IPS-20b (cell line): ENCODE results near the gene CDHR4.
A peak's percentile ranks its signal among the peaks of the same experiment; 100 is the strongest.
"Not testable (repeated sequence)": the region's sequence is repeated elsewhere in the genome, so short reads cannot be mapped to it uniquely, and the experiment has no call there.

Experiments
- H3K27ac ChIP-seq: one replicate; pipeline ENCODE4 v1.5.1; 2013; ENCODE audit warnings: low read length
- H3K27me3 ChIP-seq: 2 replicates; pipeline ENCODE4 v1.6.1; 2013; ENCODE audit warnings: mild to moderate bottlenecking, low read length, inconsistent platforms; ENCODE audit not compliant: insufficient read depth
- H3K36me3 ChIP-seq: 2 replicates; pipeline ENCODE4 v1.6.1; 2013; ENCODE audit warnings: low read depth, mild to moderate bottlenecking, inconsistent platforms, low read length, moderate library complexity; ENCODE audit not compliant: insufficient read depth
- H3K4me1 ChIP-seq: 2 replicates; pipeline ENCODE4 v1.6.1; 2013; ENCODE audit warnings: mild to moderate bottlenecking, control low read depth, inconsistent platforms, low read length, moderate library complexity; ENCODE audit not compliant: insufficient read depth
- H3K4me3 ChIP-seq: 2 replicates; pipeline ENCODE4 v1.5.1; 2013; ENCODE audit warnings: mild to moderate bottlenecking, low read length, inconsistent platforms
- H3K9ac ChIP-seq: 2 replicates; pipeline ENCODE4 v1.6.1; 2013; ENCODE audit warnings: low read depth, mild to moderate bottlenecking, inconsistent platforms, low read length, moderate library complexity
- H3K9me3 ChIP-seq: 2 replicates; pipeline ENCODE4 v1.6.1; 2013; ENCODE audit warnings: mild to moderate bottlenecking, low read depth, low read length, inconsistent platforms; ENCODE audit not compliant: insufficient read depth

CDHR4 gene

GRCh38 chr3:49787536-49787935 lies 12.1 kb downstream of the CDHR4 start:
- H3K27ac ChIP-seq: no peak overlapping the region
- H3K9me3 ChIP-seq: no peaks in the 10 kb centered on the region
- no peak overlapping the region for H3K9ac ChIP-seq
- H3K4me1 ChIP-seq: peaks cover 3% of the 10 kb centered on the region
- peaks cover 9% of the 10 kb centered on the region; the same call in 1 of the 2 replicates for H3K36me3 ChIP-seq
- H3K27me3 ChIP-seq: no peaks in the 10 kb centered on the region
- no peak overlapping the region for H3K4me3 ChIP-seq

GRCh38 chr3:49787182-49787464 lies 12.6 kb downstream of the CDHR4 start:
- peaks cover 3% of the 10 kb centered on the region for H3K4me1 ChIP-seq
- no peaks in the 10 kb centered on the region for H3K27me3 ChIP-seq
- H3K27ac ChIP-seq: no peak overlapping the region
- H3K4me3 ChIP-seq: peak overlapping the region; percentile 44; the same call in 1 of the 2 replicates
- no peaks in the 10 kb centered on the region for H3K9me3 ChIP-seq
- H3K9ac ChIP-seq: peak overlapping the region; percentile 66; the same call in 1 of the 2 replicates
- H3K36me3 ChIP-seq: peaks cover 9% of the 10 kb centered on the region; the same call in 1 of the 2 replicates

- Histone ChIP-seq H3K36me3 (peaks cover 11% of the 10 kb centered on the region), H3K4me3 (peak within 1 kb of the TSS; percentile 86), H3K9me3 (no peaks in the 10 kb centered on the region), H3K4me1 (peaks cover 3% of the 10 kb centered on the region), H3K27ac (peak within 1 kb of the TSS; percentile 4), H3K27me3 (no peaks in the 10 kb centered on the region), H3K9ac (peak within 1 kb of the TSS; percentile 84; the same call in 1 of the 2 replicates)
Observed at GRCh38 chr3:49786357-49787181, 13.1 kb downstream of the CDHR4 start, which contains the start of gene IP6K1. IP6K1 (minus strand) TSS chr3:49786542; CDS start chr3:49748040, 38,502 bp downstream.

- H3K36me3 ChIP-seq: peaks cover 16% of the 10 kb centered on the region
- H3K27ac ChIP-seq: peak overlapping the region; percentile 4
- H3K4me3 ChIP-seq: peak overlapping the region; percentile 86
- H3K27me3 ChIP-seq: no peaks in the 10 kb centered on the region
- peaks cover 3% of the 10 kb centered on the region for H3K4me1 ChIP-seq
- H3K9ac ChIP-seq: peak overlapping the region; percentile 84; the same call in 1 of the 2 replicates
- no peaks in the 10 kb centered on the region for H3K9me3 ChIP-seq
Observed at GRCh38 chr3:49785565-49786356, 13.9 kb downstream of the CDHR4 start.

- peaks cover 30% of the 10 kb centered on the region for H3K36me3 ChIP-seq
- H3K27me3 ChIP-seq, H3K9me3 ChIP-seq, H3K27ac ChIP-seq, H3K4me3 ChIP-seq, H3K4me1 ChIP-seq, H3K9ac ChIP-seq: not testable (repeated sequence)
Observed at GRCh38 chr3:49782277-49782676, 17.4 kb downstream of the CDHR4 start.

- H3K36me3 ChIP-seq: peaks cover 33% of the 10 kb centered on the region
Observed at GRCh38 chr3:49781415-49782199, 18.1 kb downstream of the CDHR4 start.

GRCh38 chr3:49780975-49781365 lies 18.7 kb downstream of the CDHR4 start:
- not testable (repeated sequence) for H3K4me3 ChIP-seq, H3K4me1 ChIP-seq, H3K27ac ChIP-seq, H3K9me3 ChIP-seq, H3K27me3 ChIP-seq
- peaks cover 36% of the 10 kb centered on the region for H3K36me3 ChIP-seq
- 0 out of 2 replicates have a peak overlapping the region, but pooled peaks have one; percentile 11 for H3K9ac ChIP-seq

More at GRCh38 chr3:49781415-49782199, 18.1 kb downstream of the CDHR4 start:
- Histone ChIP-seq H3K27ac (no peak overlapping the region), H3K4me3 (no peak overlapping the region), H3K4me1 (peaks cover 3% of the 10 kb centered on the region), H3K27me3 (no peaks in the 10 kb centered on the region), H3K9me3 (no peaks in the 10 kb centered on the region), H3K9ac (no peak overlapping the region)

GRCh38 chr3:49780080-49780974 lies 19.3 kb downstream of the CDHR4 start:
- H3K9ac ChIP-seq: 0 out of 2 replicates have a peak overlapping the region, but pooled peaks have one; percentile 11
- H3K36me3 ChIP-seq: peaks cover 41% of the 10 kb centered on the region
- no peak overlapping the region for H3K4me3 ChIP-seq

GRCh38 chr3:49779358-49780079 lies 20.2 kb downstream of the CDHR4 start:
- H3K4me3 ChIP-seq: no peak overlapping the region
- no peaks in the 10 kb centered on the region for H3K4me1 ChIP-seq
- no peaks in the 10 kb centered on the region for H3K9me3 ChIP-seq
- peaks cover 40% of the 10 kb centered on the region for H3K36me3 ChIP-seq
- no peak overlapping the region for H3K9ac ChIP-seq
- H3K27ac ChIP-seq: no peak overlapping the region
- H3K27me3 ChIP-seq: no peaks in the 10 kb centered on the region

More at GRCh38 chr3:49780080-49780974, 19.3 kb downstream of the CDHR4 start:
- Histone ChIP-seq H3K27me3 (no peaks in the 10 kb centered on the region), H3K27ac (no peak overlapping the region), H3K4me1 (peaks cover under 1% of the 10 kb centered on the region), H3K9me3 (no peaks in the 10 kb centered on the region)

GRCh38 chr3:49776101-49776500 lies 23.6 kb downstream of the CDHR4 start:
- H3K4me3 ChIP-seq, H3K27me3 ChIP-seq, H3K9ac ChIP-seq, H3K9me3 ChIP-seq, H3K4me1 ChIP-seq, H3K27ac ChIP-seq: not testable (repeated sequence)
- peaks cover 30% of the 10 kb centered on the region; the same call in 1 of the 2 replicates for H3K36me3 ChIP-seq
